GM12878 (cell line): ENCODE data around the gene STRN4. TPM values are rescaled to one million over a fixed set of nuclear protein-coding genes. Genes with fewer than 3 reads are reported as not detected.

Source experiments
- ATAC-seq: fragments of 200-7000 bp; cut with Tn5 transposase; 3 replicates; pipeline ENCODE4 v1.9.1; 2020; ENCODE audit warnings: mild to moderate bottlenecking, moderate library complexity
- BruUV-seq: library from RNA; stranded (reverse); fragments of 400-500 nt; replicated peaks from 2 replicates; lab custom pipeline; 2021; lab: Mats Ljungman, UMichigan
- CTCF ChIA-PET: fragments of 300-600 bp; sonication (Branson Sonifier 250); formaldehyde crosslinking; extraction: SDS; loops from one replicate; lab custom pipeline; 2021; ENCODE audit warnings: inconsistent platforms; lab: Yijun Ruan, JAX
- POLR2A ChIA-PET: fragments of 350-600 bp; formaldehyde crosslinking; extraction: SDS; loops from one replicate; lab custom pipeline; 2021; ENCODE audit warnings: inconsistent platforms; lab: Charles Lee
- RAD21 ChIA-PET: fragments of 300-600 bp; sonication (Branson Sonifier 250); formaldehyde crosslinking; loops from one replicate; lab custom pipeline; 2023; ENCODE audit warnings: antibody characterized with exemption; ENCODE audit not compliant: unreplicated experiment; lab: Charles Lee
- SMC1A ChIA-PET: fragments of 300-600 bp; sonication (Branson Sonifier 250); formaldehyde crosslinking; loops from one replicate; lab custom pipeline; 2023; ENCODE audit not compliant: unreplicated experiment, uncharacterized antibody; lab: Charles Lee
- DNase-seq: peaks from one replicate; pipeline ENCODE4 v3.0.0-alpha.2; 2011; ENCODE audit warnings: low read depth, low spot score
- FAIRE-seq: peaks from 3 replicates; lab custom pipeline; 2011; peaks lifted over from hg19 to GRCh38; lab: Jason Lieb, UNC
- H2AFZ ChIP-seq: 2 replicates; pipeline ENCODE4 v1.6.0; 2011; ENCODE audit warnings: low read depth, low read length, control low read depth; ENCODE audit not compliant: control insufficient read depth
- H3K27ac ChIP-seq: 2 replicates; pipeline ENCODE4 v1.5.1; 2011; ENCODE audit warnings: control low read depth; ENCODE audit not compliant: control insufficient read depth, insufficient read depth
- H3K27me3 ChIP-seq, 2 experiments: replicated peaks in 1 of 2; 2 replicates each; pipeline versions ENCODE4 v1.6.0 to v1.6.1; 2011; ENCODE audit warnings: low read length in 1 of 2; ENCODE audit not compliant: control insufficient read depth in 2 of 2, insufficient read depth in 2 of 2
- H3K36me3 ChIP-seq, 2 experiments: 2 replicates each; pipeline ENCODE4 v1.5.1; 2011; ENCODE audit warnings: low read length in 1 of 2; ENCODE audit not compliant: control insufficient read depth in 2 of 2, insufficient read depth in 2 of 2
- H3K4me1 ChIP-seq: 2 replicates; pipeline ENCODE4 v1.6.1; 2011; ENCODE audit warnings: mild to moderate bottlenecking, low read length, moderate library complexity, mixed read lengths; ENCODE audit not compliant: control insufficient read depth, insufficient read depth
- H3K4me2 ChIP-seq: 2 replicates; pipeline ENCODE4 v1.6.0; 2011; ENCODE audit warnings: control low read depth; ENCODE audit not compliant: control insufficient read depth, insufficient read depth
- H3K4me3 ChIP-seq: fragments of 200-600 bp; sonication (generic); 2 replicates; pipeline ENCODE4 v1.5.1; 2016
- H3K79me2 ChIP-seq: 2 replicates; pipeline ENCODE4 v1.6.0; 2011; ENCODE audit warnings: low read length; ENCODE audit not compliant: control insufficient read depth, insufficient read depth
- H3K9ac ChIP-seq: 2 replicates; pipeline ENCODE4 v1.8.0; 2011; ENCODE audit warnings: low read length, control low read depth, mixed read lengths; ENCODE audit not compliant: control insufficient read depth, insufficient read depth
- H3K9me3 ChIP-seq: replicated peaks from 3 replicates; pipeline ENCODE4 v1.5.1; 2011; ENCODE audit warnings: mild to moderate bottlenecking, low read length; ENCODE audit not compliant: control insufficient read depth, insufficient read depth
- H4K20me1 ChIP-seq: 2 replicates; pipeline ENCODE4 v1.6.0; 2011; ENCODE audit not compliant: control insufficient read depth, insufficient read depth
- CREM ChIP-seq: IDR thresholded peaks from 2 replicates; pipeline ENCODE4 v1.6.1; 2014; ENCODE audit warnings: antibody characterized with exemption, low read depth
- EP300 ChIP-seq, 2 experiments: fragments of 150-350 bp in 1 of 2; IDR thresholded peaks; 2 replicates each; pipeline ENCODE4 v1.6.1; 2011 to 2012; ENCODE audit warnings: low read depth in 2 of 2, low read length in 2 of 2, borderline replicate concordance in 1 of 2, improper control_type of control experiment in 1 of 2, inconsistent platforms in 1 of 2; ENCODE audit not compliant: control insufficient read depth in 1 of 2
- GATAD2B ChIP-seq: fragments of 450-650 bp; conservative IDR thresholded peaks from 2 replicates; pipeline ENCODE4 v1.6.1; 2017; ENCODE audit warnings: low read depth, mild to moderate bottlenecking, moderate library complexity
- MTA2 ChIP-seq: fragments of 450-650 bp; IDR thresholded peaks from 2 replicates; pipeline ENCODE4 v1.6.1; 2016; ENCODE audit warnings: low read depth, mild to moderate bottlenecking, moderate library complexity
- POLR2A ChIP-seq: IDR thresholded peaks from 2 replicates; pipeline ENCODE4 v1.6.1; 2011; ENCODE audit warnings: low read depth, mild to moderate bottlenecking, low read length
- SMC3 ChIP-seq: IDR thresholded peaks from 2 replicates; pipeline ENCODE4 v1.6.1; 2011; ENCODE audit warnings: low read length, improper control_type of control experiment, borderline replicate concordance
- WGBS: methylation state at CpG from one replicate; pipeline ENCODE4 v1.1.6; 2016; ENCODE audit warnings: low lambda C conversion rate; ENCODE audit not compliant: insufficient replicate concordance, insufficient coverage; ENCODE audit errors: missing lambda C conversion rate; 5-methylcytosine and 5-hydroxymethylcytosine counted together
- in situ Hi-C: fragments of 300-500 bp; cut with MboI; formaldehyde crosslinking; loops from 9 replicates; pipeline ENCODE4 v1.14.3; 2018; ENCODE audit warnings: mixed read lengths
- intact Hi-C: fragments of 100-400 bp; cut with micrococcal nuclease; formaldehyde crosslinking; loops from one replicate; pipeline ENCODE4 v1.14.2; 2022; ENCODE audit not compliant: unreplicated experiment
- polyA plus RNA-seq, 11 experiments: library from polyadenylated mRNA; depleted of rRNA in 4 of 11; unstranded in 6 of 11; stranded (reverse) in 5 of 11; fragments of >200 nt; fragmentation: Nextera tagmentation in 4 of 11; fragmentation: Illumina TruSeq in 1 of 11; extraction: Ambion mirVana in 4 of 11; extraction: Trizol in 1 of 11; gene quantifications; 1 replicate in 1 of 11; 2 replicates in 10 of 11; pipeline versions ENCODE4 v1.2.1 to v1.2.3, GENCODE V29; 2011 to 2016; ENCODE audit warnings: inconsistent platforms in 2 of 11, missing spikeins in 2 of 11, low read depth in 1 of 11
- total RNA-seq, 4 experiments: library from RNA; depleted of rRNA in 3 of 4; stranded (reverse); fragments of >200 nt in 3 of 4; fragmentation: Illumina TruSeq in 1 of 4; extraction: Trizol in 1 of 4; gene quantifications; 2 replicates each; pipeline versions ENCODE4 v1.2.1 to v1.2.3, GENCODE V29; 2013 to 2021

STRN4 gene
- total and polyA plus RNA-seq, 10 of the 15 experiments (the other 5 are each of a cell fraction or from before 2014, with no cell fraction given) = 0.42 to 62.8 (median 22.5) TPM

DNA sequence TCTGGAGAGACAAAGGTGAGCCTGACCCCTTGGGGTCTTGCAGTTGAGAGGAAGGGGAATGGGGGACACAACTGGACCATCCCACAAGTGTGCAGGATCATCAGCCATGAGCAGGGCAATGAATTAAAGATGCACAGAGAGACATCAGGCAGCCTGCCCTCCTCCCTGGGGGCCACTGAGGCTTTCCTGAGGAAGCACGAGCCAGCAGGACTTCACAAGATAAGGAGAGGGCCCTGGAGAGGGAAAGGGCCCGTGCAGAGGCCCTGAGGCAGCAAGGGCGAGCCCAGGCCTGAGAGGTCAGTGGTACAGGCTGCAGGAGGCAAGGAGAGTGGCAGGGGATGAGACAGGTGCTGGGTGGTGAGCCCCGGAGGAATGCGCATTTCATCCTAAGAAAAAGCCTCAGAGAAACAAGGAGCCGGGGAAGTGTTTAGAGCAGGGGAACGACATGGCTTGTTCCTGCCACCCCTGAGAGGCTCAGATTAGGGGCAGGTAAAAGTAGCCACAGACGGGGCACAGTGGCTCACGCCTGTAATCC, 20.3 kb downstream of the STRN4 start (continued):
- TF ChIP-seq SMC3 (no peak), EP300 (IDR thresholded peaks at IDR 0.05; ENCODE audit: borderline replicate concordance in 1 of 2, control insufficient read depth in 1 of 2, low read depth in 2 of 2, low read length in 2 of 2) (no peak), CREM (no peak)
- TF ChIP-seq, all 136 proteins: peak for 0

- H3K27me3 ChIP-seq = no peaks in the 10 kb centered on the region
- CTCF ChIA-PET = interaction anchor here (0.8 kb wide), 2 partner anchors 63 to 195 kb away, joined by 3 read pairs; no protein-coding TSS in a partner anchor
- TF ChIP-seq MTA2 (no peak), GATAD2B (no peak), POLR2A (0 out of 2 replicates have a peak, but pooled peaks have one; percentile 9)
- TF ChIP-seq, all 136 proteins: peak for 1
- no peaks in the 10 kb centered on the region for H3K9me3 ChIP-seq
- no peak for FAIRE-seq
- no peak overlapping the region for H3K4me3 ChIP-seq
- WGBS = 96% methylated on average over 25 of the region's 26 CpGs
- no peak overlapping the region for H3K4me2 ChIP-seq
- no peak overlapping the region for H2AFZ ChIP-seq
- SMC1A ChIA-PET = no interaction called here
- H3K79me2 ChIP-seq = peaks cover 3% of the 10 kb centered on the region; the same call in 1 of the 2 replicates
- no peak for ATAC-seq
- peaks cover 3% of the 10 kb centered on the region for H3K4me1 ChIP-seq
- peaks cover 35 to 82% of the 10 kb centered on the region in 2 experiments; a peak in 3 of 4 replicates for H3K36me3 ChIP-seq
- no TSS peak for BruUV-seq
- in situ Hi-C loops (no loop called here), intact Hi-C loops (loop anchor here (5.0 kb wide), 1 partner anchor 33 kb away; no protein-coding TSS in a partner anchor)
- DNase-seq = no peak
- RAD21 ChIA-PET = no interaction called here
- H4K20me1 ChIP-seq = no peaks in the 10 kb centered on the region; the same call in 1 of the 2 replicates
- no peak overlapping the region for H3K27ac ChIP-seq
- POLR2A ChIA-PET = interaction anchor here (0.6 kb wide), 1 partner anchor 22 kb away, joined by 3 read pairs; no protein-coding TSS in a partner anchor
- H3K9ac ChIP-seq = no peak overlapping the region
Measured at GRCh38 chr19:46725036-46725820, 21.0 kb downstream of the STRN4 start.
